ENCODE measurements around the gene GDPD4.

- TF ChIP-seq CHD1 (IDR thresholded peaks at IDR 0.05; ENCODE audit: low read depth, low read length): no peak
- TF ChIP-seq CEBPB (IDR thresholded peaks at IDR 0.05; ENCODE audit: low read depth, low read length): no peak
- TF ChIP-seq CTCF (conservative IDR thresholded peaks at IDR 0.05; ENCODE audit: low read depth, low read length): no peak
- TF ChIP-seq POLR2A (IDR thresholded peaks at IDR 0.05; ENCODE audit: low read depth, low read length): no peak
- no peak for TF ChIP-seq SMC3 (IDR thresholded peaks at IDR 0.05; ENCODE audit: low read depth, low read length)
Observed at GRCh38 chr11:77205467-77206263, 95.8 kb downstream of the GDPD4 start.
